Measurements from ENCODE around the gene KIAA1755. TPM values are rescaled to one million over a fixed set of nuclear protein-coding genes. Genes with fewer than 3 reads are reported as not detected.

KIAA1755 gene, protein sequence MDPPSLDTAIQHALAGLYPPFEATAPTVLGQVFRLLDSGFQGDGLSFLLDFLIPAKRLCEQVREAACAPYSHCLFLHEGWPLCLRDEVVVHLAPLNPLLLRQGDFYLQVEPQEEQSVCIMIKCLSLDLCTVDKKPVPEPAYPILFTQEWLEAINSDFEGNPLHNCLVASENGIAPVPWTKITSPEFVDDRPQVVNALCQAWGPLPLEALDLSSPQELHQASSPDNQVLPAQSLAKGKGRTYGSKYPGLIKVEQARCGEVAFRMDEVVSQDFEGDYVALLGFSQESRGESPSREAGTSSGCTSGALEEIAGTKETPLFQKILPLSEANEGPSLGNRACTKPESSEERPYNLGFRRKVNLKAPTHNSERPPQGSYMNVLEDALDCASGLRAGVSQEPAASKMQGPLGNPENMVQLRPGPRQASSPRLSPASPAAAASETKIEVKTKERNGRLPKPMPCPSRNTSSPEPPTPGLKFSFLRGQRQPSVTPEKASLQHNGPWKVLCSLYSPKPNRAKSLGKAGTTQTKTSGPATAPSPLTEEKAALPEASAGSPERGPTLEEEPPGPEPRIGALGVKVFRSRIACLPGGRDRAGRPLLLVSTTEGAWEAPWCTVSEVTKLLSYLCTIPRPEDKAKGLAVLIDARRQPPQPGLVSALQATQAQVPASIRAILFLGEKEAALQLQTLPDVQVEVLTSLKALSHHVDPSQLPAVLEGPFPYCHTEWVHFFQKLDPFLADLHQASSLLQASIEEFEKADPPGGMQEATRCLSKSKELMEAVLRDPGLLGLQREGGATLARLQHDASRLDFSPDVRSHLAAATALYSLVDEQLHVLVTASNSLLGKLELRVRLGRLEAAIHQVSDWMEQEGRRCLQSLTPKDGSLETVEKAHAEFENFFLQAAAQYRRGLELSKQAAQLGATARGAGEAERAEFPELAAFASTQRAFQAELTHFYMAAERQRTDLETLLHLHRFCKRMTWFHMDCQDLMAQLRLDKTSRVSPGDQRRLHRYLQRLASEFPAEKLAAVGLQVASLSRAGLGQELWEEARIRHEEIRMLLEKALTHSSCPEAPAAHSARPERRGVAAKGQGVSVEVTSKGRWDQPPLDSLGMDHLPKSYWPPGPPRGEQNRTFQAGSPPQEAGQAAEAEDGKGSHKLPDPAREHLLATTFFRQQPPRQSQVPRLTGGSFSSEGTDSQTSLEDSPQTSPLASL
- total RNA-seq (ENCODE audit: low replicate concordance) = 0.59 and 13.7 TPM in 2 replicates

GRCh38 chr20:38260378-38261053 lies at the start of gene KIAA1755:
Gene KIAA1755 (minus strand): TSS chr20:38260735. CDS start chr20:38260500, 235 bp downstream.

GRCh38 chr20:38303908-38304379 lies 43.4 kb upstream of the KIAA1755 start, which contains the start of gene BPI:
Gene BPI (plus strand): TSS chr20:38304156. CDS start chr20:38304224, 68 bp downstream.

DNA sequence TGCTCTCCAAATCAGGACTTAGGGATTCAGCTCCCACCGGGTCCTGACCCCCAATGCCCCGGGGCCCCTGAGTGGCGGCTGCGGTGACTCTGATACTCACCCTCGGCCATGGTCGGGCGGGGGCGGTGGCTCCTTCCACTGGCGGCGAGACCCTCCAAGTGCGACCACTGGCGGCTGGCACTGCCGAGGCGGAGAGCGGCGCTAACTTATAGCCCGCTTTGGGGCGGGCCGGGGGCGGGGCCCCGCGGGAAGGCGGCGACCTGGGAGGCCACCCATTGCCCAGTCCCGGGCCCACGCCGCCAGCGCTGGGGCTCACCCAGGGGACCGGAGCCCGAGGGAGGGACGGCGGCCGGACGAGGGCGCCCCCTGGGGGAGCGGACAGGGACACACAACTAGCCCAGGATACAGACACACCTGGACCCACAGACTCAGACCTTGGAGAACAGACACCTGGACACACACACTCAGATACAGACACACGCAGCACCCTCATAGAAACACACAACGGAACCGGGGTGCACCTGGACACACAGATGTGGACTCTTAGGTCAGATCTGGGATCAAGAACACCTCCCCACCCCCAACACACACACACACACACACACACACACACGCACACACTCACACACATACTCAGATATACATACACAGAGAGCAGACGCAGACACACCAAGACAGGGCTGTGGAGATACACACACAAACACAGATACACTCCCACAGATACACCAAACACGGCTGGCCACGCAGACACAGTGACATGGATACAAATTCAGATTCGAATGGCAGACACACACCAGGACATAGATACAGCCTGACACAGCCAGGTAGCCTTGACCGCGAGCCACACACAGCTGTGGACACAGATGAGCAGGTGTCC lies 95.2 kb downstream of the KIAA1755 start, which contains the start of gene TGM2:
Gene TGM2, minus strand, starts transcription at position 182 of the 877 bp plus-strand sequence. Its CDS starts 72 bp downstream, at position 110.

Other genes starting within 250 kb of the KIAA1755 start
- gene TTI1, start 227.3 kb downstream of the KIAA1755 start, total RNA-seq (ENCODE audit: low replicate concordance) = 7.8 and 12.2 TPM in 2 replicates
- gene RPRD1B, start 227.0 kb downstream of the KIAA1755 start, total RNA-seq (ENCODE audit: low replicate concordance) = 8.4 and 12.2 TPM in 2 replicates
- 12.4 and 598 TPM in 2 replicates for gene TGM2, start 95.5 kb downstream of the KIAA1755 start, total RNA-seq (ENCODE audit: low replicate concordance)
- 0.12 and 0.30 TPM in 2 replicates for gene BPI, start 43.4 kb upstream of the KIAA1755 start, total RNA-seq (ENCODE audit: low replicate concordance)
- gene LBP, start 85.7 kb upstream of the KIAA1755 start, total RNA-seq (ENCODE audit: low replicate concordance) = 0.59 TPM in 1 of 2 replicates, not detected in the other
- gene SNHG17, start 174.6 kb upstream of the KIAA1755 start, total RNA-seq (ENCODE audit: low replicate concordance) = 2.5 and 5.1 TPM in 2 replicates
- gene RALGAPB, start 212.1 kb upstream of the KIAA1755 start, total RNA-seq (ENCODE audit: low replicate concordance) = 18.3 and 18.9 TPM in 2 replicates